ENCODE data around the gene MAX.

MAX gene

DNA sequence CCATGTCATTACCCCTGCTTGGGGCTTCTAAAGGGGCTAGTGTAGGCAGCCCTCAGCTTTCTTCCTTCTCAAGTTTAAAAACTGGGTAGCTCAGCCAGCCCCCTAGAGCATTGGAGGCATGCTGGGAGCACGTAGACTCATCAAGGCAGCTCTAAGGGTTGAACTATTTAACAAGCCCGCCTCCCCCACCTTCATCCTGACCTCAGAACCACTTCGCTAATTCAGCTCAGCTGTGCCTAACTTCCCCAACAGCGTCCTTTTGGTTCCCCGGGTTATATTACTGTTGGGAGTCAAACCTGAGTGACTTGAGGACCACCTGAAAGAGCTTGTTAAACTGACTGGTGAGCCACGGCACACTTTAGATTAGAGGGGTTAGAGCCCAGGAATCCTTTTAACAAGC, 30.1 kb downstream of the MAX start:
- no peak for DNase-seq

DNA sequence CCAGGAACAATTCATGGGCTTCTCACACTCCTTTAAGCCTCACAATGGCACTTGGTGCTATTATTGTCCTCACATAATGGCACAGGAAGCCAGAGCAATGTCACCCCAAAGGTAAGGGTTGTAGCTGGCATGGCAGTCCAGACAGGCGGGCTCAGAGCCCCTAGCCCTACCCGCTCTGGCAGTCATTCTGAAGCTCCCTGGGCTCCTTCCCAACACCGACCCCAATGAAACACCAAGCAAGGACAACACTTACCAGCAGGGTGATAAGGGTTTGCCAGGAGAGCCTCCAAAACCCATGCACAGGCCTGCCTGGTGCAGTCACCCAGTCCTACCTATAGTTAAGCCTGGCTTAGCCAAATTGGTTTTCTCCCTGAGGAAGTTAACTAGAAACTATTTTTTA, 30.8 kb downstream of the MAX start:
- DNase-seq, result no peak

DNA sequence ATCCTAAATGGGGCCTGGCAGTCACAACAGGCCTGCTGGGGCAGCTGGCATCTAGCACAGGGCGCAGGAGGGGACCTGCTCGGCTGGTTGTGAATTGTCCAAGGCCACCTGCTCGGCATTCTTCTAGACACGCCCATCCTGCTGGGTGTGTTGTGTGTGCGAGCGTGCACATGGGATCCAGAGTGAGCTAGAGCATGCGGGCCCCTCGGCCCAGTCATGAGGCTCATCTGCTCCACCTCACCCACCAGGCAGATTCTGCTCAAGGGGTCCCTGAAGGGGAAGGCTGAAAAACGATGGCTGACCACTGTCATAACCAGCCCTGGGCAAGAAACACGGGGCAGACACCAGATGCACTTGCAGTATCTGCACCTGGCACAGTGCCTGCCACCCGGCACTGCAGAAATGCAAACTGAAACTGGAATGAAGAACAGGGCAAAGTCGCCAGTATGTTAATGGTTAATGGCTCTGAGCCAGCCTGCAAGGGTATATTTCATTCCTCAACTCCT, 31.8 kb downstream of the MAX start:
- DNase-seq, result no peak

DNA sequence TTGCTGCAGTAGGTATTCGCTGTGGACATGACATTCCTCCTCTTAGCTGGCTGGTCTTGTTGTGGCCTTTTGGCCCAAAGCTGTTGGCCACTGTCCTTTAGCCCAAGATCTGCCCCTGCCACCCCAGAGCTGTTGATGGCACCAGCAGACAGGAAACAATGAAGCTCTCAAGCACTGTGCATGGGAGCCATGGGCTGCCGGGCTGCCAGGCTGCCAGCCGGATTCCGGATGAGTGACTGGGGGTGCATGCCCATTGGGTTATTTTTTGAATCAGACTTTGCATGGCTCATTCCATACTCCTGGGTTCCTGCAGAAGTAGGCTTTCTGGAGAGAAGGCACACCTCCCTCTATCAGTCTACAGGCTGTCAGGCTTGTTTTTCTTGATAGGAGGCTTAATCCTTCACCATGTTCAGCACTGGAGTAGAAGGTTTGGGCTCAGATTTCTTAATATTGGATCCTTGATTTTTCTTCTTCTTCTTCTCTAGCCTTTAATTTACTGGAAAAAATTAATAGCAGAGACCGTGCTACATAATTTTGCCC, 32.4 kb downstream of the MAX start:
- no peak for DNase-seq

DNA sequence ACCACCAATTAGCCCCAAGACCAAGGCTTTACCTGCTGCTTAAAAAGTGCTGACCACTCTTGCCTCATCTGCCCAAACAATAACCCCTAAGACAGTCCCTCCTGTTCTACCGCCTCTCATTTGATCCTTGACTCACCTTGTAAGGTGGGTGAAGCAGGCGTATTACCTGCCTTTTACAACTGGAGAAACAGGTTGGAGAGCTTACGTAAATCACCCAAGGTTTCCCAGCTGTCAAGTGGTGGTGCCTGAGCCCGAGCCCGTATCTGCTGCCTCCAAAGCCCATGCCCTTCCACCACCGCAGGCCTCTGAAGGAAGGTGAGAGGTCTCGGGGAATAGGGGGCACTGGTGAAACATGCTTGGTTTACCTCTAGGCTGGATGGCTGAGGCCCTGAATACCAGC, 36.6 kb downstream of the MAX start:
- no peak for DNase-seq

DNA sequence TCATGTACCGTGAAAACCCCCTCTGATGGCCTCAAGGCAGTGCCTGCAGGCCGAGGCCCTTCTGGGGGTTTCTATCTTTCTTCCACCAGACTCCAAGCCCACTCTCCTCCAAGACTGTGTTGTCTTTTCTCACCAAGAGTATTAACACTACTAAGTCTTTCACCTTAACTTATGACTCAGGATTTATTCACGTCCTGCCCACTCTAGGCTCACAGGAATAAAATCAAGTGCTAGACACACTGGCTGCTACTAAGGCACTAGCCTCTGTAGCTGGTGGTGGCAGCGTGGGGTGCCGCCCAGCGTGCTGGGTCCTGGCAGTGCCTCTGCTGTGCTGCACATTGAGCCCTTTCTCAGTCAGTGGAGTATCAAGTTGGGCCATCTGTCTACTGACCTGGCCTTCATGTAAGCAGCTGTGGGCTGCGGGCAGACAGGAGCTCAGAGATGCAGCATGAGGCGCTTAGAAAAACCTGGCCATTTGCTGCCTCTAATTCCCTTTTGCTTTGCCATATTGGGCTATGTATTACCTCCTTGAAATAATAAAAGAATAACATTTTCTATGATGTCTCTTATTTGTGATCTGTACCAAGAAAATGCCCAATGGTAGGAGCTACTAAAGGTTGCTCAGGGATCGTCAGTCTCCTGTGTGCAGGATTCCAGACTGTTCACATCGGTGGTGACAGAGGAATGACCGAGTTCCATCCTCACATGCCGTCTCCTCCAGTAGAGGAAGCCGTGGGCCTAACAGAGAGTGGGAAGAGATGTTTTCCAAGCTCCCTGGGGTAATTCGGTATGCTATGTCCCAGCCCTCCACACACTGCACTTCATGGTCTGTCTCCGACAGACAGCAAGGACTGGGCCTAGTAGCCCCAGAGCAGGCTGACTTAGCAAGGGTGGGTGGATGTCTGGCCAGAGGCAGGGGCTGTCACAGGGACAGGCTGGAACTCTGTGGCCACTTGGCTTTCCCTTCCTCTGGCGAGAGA, 39.9 kb downstream of the MAX start:
- DNase-seq, result no peak

DNA sequence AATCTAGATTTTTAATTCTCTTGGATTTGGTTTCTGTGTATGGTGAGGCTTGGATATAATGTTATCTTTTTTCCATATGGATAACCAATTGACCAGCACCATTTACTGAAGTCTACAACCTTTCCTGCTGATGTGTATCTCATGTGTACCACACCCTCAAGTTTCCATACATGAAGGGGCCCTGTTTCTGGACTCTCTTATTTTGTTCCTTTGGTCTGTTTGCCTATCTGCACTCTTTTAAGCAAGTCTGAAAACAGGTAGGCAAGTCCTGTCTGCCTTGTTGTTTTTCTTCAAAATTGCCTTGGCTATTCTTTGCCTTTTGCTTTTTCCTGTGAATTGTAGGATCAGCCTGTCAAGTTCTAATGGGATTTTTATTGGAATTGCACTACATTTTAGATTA, 44.6 kb downstream of the MAX start:
- no peak for DNase-seq

DNA sequence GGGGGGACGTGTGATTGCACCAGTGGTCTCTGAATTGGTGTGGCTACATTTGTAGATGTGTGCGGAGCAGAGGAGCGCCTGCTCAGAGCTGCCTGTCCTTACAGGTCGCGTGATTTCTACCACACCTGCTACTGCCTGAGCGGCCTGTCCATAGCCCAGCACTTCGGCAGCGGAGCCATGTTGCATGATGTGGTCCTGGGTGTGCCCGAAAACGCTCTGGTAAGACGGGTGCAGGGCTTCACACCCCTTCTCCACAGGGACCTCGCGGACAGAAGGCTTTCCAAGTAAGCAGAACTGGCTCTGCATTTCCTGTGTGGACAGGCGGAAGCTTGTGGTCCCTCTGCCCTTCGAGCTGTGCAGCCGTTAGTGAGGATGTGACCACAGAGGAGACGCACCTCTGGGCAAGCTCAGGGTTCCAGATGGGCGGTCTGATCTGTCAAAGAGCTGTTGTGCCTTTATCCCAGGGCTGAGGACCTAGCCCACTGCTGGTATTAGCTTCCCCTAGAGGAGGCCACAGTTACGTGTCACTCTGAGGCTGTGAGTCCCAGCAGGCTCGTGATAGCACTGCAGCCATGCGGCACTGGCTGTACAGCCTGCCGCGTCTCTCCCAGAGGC, 47.7 kb downstream of the MAX start:
- no peak for DNase-seq

DNA sequence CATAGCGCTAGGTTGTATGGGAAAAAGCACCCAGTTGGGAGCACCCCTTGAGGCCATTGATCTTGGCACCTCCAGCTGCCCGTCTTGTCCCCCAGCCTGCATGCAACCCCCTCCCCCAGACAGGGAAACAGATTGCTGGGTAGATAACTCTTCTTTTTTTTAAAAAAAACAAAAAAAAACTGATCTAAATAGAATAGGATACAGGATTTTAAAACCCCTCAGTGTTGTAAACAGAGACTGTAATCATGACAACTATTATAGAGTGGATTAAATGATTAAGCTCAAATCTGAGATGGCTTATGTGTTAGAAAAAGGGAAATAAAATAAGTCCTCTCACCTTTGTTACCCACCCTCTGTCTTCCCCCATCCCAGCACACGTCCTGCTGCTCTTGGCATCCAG, 48.9 kb downstream of the MAX start:
- DNase-seq, result no peak

DNA sequence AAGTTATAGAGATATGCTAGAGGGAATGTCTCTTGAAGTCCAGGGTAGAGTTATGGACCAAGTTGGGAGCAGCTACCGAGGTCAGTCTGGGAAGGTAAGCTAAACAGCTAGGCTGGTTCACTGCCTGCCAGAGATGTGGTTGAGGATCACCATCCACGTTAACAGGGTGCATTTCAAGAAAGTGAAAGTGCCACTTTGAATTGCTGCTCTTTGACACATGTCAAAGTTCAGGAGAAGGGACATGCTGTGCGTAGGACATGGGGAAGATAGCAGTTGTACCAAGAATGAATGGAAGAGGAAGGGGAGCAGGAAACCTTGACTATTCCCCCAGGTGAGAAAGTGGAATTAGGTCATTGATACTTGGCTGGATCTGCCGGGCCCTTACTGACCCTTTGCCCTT, 49.5 kb downstream of the MAX start:
- DNase-seq, result no peak

DNA sequence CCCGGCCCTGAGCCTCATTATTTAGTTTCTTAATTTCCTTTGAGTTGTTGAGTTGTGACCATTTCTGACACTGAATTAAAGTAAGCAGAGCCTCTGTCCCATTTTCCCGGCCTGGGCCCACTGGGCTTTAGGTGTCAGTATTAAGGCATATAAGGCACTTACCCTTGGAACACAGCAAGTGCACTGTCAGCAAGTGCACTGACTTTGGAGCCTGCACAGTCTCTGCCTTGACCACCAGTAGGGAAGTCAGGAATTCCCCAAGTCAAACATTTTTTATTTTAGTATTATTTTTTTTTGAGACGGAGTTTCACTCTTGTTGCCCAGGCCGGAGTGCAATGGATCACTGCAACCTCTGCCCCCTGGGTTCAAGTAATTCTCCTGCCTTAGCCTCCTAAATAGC, 56.6 kb downstream of the MAX start:
- DNase-seq, result no peak

DNA sequence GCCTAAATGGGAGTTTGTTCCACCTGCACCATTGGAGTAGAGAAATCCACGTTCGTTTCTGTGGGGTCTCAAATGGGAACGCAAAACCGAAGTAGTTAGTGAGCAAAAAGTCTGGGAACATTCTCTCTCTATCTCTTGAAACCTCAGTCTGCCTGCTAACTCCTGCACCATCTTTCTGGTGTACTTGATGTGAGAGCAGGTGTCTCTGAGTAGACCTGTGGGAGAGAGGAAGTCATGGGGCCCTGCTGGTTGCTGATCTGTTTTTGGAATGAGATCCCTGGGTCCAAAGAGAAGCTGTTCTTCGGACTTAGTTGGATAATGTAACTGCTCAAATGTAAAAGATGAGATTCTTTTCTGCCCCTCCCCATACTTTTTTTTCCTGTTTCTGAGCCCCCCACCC, 57.3 kb downstream of the MAX start:
- no peak for DNase-seq

DNA sequence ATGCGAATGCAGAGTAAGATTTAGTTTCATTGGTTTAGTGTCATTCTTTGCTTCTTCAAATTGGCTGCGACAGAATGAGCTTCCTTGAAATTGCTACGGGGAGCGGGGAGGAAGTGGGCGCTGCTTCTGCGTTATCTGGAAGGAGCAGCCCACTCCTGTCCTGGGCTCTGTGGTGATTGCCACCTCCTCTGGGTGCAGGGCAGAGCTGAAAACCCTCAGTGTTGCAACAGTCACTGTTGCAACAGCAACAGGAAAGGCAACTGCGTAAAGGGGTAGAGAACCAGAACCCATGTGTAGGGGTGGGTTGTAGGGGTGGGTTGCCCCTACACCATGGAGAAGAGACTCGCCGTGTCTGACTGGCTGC, 57.7 kb downstream of the MAX start:
- no peak for DNase-seq

DNA sequence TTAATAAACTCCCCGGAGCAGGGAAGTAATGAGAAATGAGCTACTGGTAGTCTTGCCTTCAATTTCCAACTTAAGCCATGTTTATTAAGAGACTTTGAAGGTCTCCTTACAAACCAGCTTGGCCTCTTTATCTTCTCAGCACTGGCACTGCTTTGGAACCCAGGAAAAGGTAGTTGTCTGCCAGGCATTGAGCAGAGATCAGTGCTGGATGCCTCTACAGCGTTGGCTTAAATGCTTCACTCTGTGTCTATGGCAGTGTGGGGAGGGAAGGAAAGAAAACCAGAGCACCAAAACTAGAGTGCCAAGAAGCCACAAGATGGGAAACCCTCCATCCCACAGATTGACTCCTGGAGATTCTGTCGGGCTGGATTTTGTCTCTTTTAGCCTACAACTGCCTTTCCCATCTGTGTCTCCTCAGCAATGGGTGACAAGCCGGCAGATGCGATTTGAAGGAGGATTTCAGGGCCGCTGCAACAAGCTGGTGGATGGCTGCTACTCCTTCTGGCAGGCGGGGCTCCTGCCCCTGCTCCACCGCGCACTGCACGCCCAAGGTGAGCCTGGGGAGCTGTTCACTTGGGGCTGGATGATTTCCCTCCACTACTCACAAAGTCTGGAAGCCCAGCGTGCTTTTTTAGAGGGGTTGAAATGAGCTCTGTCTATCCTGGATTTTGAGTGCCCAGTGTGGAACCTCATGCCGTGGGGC, 58.3 kb downstream of the MAX start:
- DNase-seq, result no peak

DNA sequence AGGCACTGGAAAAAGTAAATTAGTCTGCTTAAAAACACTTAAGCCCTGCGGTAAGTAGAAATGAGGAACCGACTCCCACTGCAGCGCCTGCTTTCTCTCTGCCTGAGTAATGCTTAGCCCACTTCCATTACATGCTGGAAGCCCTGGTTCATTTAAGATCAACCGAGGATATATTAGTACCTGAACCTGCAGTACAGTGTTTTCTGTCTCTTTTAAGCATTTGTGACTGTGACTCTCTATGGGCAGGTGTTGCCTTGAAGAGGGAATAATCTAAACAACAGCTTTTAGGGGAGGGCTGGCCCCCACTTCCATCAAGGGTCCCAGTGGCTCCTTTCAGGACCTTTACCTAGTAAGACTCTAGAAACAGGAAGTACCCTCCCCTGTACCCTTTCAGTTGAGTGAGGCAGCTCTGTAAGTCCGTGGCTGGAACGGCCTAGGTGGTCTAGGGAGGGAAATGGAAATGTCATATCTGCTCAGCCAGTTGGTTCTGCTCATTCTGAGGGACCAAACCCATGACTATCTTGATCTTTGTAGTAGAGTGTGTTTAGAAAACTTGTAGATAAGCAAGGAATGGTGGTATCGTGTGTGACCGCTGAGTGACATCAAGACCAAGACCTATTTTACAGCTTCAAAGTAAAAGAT, 59.5 kb downstream of the MAX start:
- no peak for DNase-seq

DNA sequence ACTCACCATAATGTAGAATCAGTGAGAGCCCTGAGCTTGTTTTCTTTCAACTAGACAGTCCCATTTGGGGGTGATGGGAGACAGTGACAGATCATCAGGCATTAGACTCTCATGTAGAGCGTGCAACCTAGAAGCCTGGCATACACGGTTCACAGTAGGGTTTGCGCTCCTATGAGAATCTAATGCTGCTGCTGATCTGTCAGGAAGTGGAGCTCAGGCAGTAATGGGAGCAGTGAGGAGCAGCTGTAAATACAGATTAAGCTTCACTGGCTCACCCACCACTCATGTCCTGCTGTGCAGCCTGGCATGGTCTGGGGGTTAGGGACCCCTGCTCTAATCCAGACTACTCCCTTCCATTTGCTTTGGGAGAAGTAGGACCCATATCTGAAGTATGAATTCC, 60.0 kb downstream of the MAX start:
- no peak for DNase-seq

DNA sequence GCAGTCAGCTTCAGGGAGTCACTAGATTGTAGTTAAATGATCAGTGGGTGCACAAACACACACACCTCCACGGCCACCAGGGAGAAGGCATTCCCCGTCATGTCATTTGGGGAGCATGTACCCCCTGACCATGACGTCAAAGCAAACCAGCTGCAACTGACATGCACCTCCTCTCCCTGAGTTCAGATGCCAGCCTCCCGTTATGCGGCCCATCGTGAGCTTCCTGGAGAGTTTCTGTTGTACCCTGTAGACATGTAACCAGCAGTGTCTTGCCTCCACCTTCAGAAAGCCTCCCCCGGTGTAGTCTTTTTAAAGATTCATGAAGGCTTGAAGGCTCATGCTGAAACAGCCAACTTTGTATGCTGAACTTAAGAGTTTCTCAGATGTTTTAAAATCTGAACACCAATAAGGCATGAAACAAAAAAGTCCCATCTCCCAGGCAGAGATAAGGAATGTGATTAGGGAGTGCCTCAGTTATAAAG, 60.8 kb downstream of the MAX start:
- no peak for DNase-seq

DNA sequence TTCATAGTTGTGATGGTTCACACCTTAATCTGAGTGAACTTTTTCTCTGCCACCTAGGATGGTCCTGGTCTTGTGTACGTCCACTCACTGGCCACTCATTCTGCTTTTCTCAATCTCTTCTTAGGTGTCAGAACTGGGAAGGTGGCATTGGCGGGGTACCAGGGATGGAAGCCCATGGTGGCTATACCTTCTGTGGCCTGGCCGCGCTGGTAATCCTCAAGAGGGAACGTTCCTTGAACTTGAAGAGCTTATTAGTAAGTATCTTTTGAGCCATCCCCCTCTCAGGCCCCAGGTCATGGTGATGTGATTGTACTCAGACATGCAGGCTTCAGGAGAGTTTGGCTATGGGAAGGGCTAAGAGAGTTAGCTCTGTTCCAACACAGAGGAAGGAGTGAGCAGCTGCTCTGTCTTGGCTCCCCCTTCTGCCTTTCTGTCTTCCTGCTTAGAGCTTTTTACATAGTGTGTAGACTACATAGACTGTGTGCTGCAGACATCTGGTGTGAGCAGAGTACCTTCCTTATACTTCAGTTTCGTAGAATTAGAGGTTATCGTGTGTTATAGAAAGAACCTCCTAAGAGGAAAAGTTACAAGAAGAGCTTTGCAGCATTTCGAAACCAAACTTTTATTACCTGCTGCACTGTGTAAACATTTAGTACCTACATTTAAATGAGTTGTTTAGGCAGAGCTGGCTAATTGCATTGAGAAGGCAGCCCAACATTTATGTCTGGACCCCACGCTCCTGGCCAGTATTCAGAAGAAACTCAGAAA, 61.5 kb downstream of the MAX start:
- DNase-seq, result no peak

DNA sequence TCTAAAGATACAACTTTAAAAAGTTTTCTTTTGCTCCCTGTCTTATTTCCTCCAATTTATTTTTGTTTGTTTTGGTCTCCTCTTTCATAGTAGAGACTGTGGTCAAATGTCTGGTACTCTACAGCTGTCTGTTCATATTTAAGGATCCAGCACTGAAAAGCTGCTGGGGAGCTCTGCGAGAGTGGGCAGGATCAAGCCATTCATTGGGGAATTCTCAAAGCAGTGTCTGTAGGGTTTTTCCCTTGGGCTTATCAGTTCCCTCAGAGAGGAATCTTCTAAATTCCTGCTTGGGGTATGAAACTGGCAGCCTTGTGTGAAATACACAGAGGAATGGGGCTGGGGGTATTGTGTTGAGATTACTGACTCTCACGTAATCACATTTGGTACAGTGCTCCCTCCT, 63.4 kb downstream of the MAX start:
- DNase-seq, result no peak

DNA sequence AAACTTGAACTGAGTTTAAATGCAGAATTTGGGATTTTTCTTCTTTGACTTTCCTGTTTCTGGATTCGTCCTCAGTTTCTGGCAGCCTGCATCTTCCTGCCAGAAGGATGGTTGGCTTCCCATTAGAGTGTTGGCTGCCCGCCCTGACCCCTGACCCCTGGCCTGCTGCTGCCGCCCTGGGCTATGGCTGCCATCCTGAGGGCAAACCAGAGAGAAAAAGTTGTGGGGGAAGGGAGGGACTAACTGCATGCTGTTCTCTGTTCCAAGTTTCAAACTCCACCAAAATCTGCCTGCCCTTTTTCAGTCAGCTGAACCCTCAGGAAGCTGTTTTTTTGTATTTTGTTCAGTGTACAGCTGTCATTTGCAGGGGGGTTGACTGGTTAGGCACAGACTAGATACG, 67.3 kb downstream of the MAX start:
- DNase-seq, result no peak

DNA sequence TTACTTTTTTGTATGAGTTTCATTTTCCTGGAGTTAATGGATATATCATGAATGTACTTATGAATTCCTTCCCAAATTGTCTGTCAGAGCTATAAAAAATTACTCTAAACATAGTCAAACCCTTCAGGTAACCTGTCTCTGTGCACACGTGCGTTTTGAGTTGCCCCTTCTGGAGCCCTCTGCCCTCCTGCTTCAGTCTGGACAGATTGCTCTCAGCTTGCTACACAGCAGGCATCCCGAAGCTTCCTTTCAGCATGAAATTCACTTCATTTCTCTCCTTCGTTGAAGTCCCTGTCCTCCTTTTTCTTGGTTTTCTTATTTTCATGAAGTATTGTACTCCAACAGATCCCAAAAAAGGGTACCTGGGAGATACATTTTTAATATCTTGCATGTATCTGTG, 68.3 kb downstream of the MAX start:
- DNase-seq, result no peak

DNA sequence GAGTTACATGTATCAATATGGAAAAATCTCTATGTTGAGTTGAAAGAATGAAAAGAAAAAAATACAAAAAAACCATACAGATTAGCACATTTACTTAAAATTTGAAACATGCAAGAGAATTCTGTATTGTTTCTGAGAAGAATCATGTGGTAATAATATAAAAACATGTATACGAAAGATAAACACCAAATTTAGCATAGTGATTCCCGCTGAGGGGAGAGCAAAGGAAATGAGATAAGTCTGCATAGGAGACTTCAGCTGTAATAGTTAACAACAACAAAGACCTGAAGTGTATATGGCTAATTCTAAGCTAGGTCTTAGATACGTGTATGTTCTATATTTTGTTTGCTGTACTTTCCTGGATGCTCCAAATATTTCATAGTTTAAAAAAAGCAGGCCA, 69.1 kb downstream of the MAX start:
- no peak for DNase-seq
